Loucy (cell line): ENCODE data around the gene ADTRP.

Source experiments
- H2AFZ ChIP-seq: fragments of 200-600 bp; sonication (generic); 2 replicates; pipeline ENCODE4 v1.6.0; 2016; ENCODE audit warnings: antibody characterized with exemption, mild to moderate bottlenecking, low read length, moderate library complexity
- H3F3A ChIP-seq: fragments of 200-600 bp; 2 replicates; pipeline ENCODE4 v1.6.0; 2016; ENCODE audit warnings: antibody characterized with exemption, low read depth, mild to moderate bottlenecking
- H3K27me3 ChIP-seq: fragments of 200-600 bp; sonication (generic); 2 replicates; pipeline ENCODE4 v1.6.1; 2014; ENCODE audit warnings: low read length, mild to moderate bottlenecking; ENCODE audit not compliant: insufficient read depth, poor library complexity, severe bottlenecking
- H3K36me3 ChIP-seq: fragments of 200-600 bp; sonication (generic); 2 replicates; pipeline ENCODE4 v1.6.1; 2016; ENCODE audit warnings: low read length; ENCODE audit not compliant: insufficient read depth
- H3K4me1 ChIP-seq: fragments of 200-600 bp; sonication (generic); 2 replicates; pipeline ENCODE4 v1.5.1; 2014; ENCODE audit warnings: low read length, mild to moderate bottlenecking; ENCODE audit not compliant: insufficient read depth, poor library complexity, severe bottlenecking
- H3K4me2 ChIP-seq: fragments of 200-600 bp; sonication (generic); 2 replicates; pipeline ENCODE4 v1.6.0; 2014; ENCODE audit warnings: antibody characterized with exemption, low read length, low read depth, mild to moderate bottlenecking; ENCODE audit not compliant: poor library complexity, severe bottlenecking
- H3K4me3 ChIP-seq: fragments of 200-600 bp; sonication (generic); 2 replicates; pipeline ENCODE4 v1.5.1; 2014; ENCODE audit warnings: low read length, mild to moderate bottlenecking, mixed read lengths; ENCODE audit not compliant: poor library complexity, severe bottlenecking
- H3K79me2 ChIP-seq: fragments of 200-600 bp; sonication (generic); 2 replicates; pipeline ENCODE4 v1.6.1; 2014; ENCODE audit warnings: low read length; ENCODE audit not compliant: insufficient read depth
- H3K9ac ChIP-seq: fragments of 200-600 bp; sonication (generic); 2 replicates; pipeline ENCODE4 v1.6.0; 2014; ENCODE audit warnings: mild to moderate bottlenecking, low read depth, low read length, moderate library complexity; ENCODE audit not compliant: poor library complexity, severe bottlenecking
- H3K9me2 ChIP-seq: fragments of 200-600 bp; sonication (generic); replicated peaks from 2 replicates; pipeline ENCODE4 v1.6.1; 2016; ENCODE audit warnings: low read depth, low read length, mixed read lengths
- H3K9me3 ChIP-seq: fragments of 200-600 bp; sonication (generic); 2 replicates; pipeline ENCODE4 v1.6.1; 2014; ENCODE audit warnings: mild to moderate bottlenecking, antibody characterized with exemption, low read length, low read depth; ENCODE audit not compliant: insufficient read depth
- H4K20me1 ChIP-seq: fragments of 200-600 bp; sonication (generic); 2 replicates; pipeline ENCODE4 v1.6.0; 2014; ENCODE audit warnings: antibody characterized with exemption, low read length, mild to moderate bottlenecking; ENCODE audit not compliant: insufficient read depth, poor library complexity, severe bottlenecking
- CTCF ChIP-seq: fragments of 200-600 bp; sonication (generic); conservative IDR thresholded peaks from 2 replicates; pipeline ENCODE4 v1.5.1; 2014; ENCODE audit warnings: mild to moderate bottlenecking, antibody characterized with exemption, low read length
- EZH2phosphoT487 ChIP-seq: fragments of 200-600 bp; IDR thresholded peaks from 2 replicates; pipeline ENCODE4 v1.6.1; 2018; ENCODE audit warnings: antibody characterized with exemption, mild to moderate bottlenecking, moderate library complexity, borderline replicate concordance

ADTRP gene

GRCh38 chr6:11812439-11812838, 33.8 kb upstream of the ADTRP start:
- H3K9me3 ChIP-seq, result no peaks in the 10 kb centered on the region
- H3K4me2 ChIP-seq, result no peak overlapping the region

GRCh38 chr6:11811644-11812264, 33.2 kb upstream of the ADTRP start:
- no peaks in the 10 kb centered on the region for H3F3A ChIP-seq
- no peak overlapping the region for H3K9ac ChIP-seq
- H2AFZ ChIP-seq, result no peak overlapping the region
- no peak overlapping the region for H3K4me2 ChIP-seq
- H3K4me1 ChIP-seq, result no peaks in the 10 kb centered on the region
- no peaks in the 10 kb centered on the region for H3K79me2 ChIP-seq
- H3K27me3 ChIP-seq, result no peaks in the 10 kb centered on the region
- no peak overlapping the region for H3K4me3 ChIP-seq
- no peaks in the 10 kb centered on the region for H3K36me3 ChIP-seq
- H3K9me2 ChIP-seq, result no peaks in the 10 kb centered on the region
- TF ChIP-seq CTCF (no peak), EZH2phosphoT487 (no peak)
- no peaks in the 10 kb centered on the region for H4K20me1 ChIP-seq
- H3K9me3 ChIP-seq, result no peaks in the 10 kb centered on the region

More at GRCh38 chr6:11812439-11812838, 33.8 kb upstream of the ADTRP start:
- no peak for TF ChIP-seq CTCF
- no peak for TF ChIP-seq EZH2phosphoT487
- no peaks in the 10 kb centered on the region for H3K79me2 ChIP-seq
- H3K4me3 ChIP-seq, result no peak overlapping the region
- H3K36me3 ChIP-seq, result no peaks in the 10 kb centered on the region
- no peaks in the 10 kb centered on the region for H3K27me3 ChIP-seq
- no peaks in the 10 kb centered on the region for H3F3A ChIP-seq
- no peaks in the 10 kb centered on the region for H3K4me1 ChIP-seq
- H3K9ac ChIP-seq, result no peak overlapping the region
- H4K20me1 ChIP-seq, result no peaks in the 10 kb centered on the region
- no peaks in the 10 kb centered on the region for H3K9me2 ChIP-seq
- no peak overlapping the region for H2AFZ ChIP-seq

GRCh38 chr6:11810854-11811643, 32.4 kb upstream of the ADTRP start:
- Histone ChIP-seq H3K4me1 (no peaks in the 10 kb centered on the region), H3K4me2 (no peak overlapping the region), H3K27me3 (no peaks in the 10 kb centered on the region), H3K4me3 (no peak overlapping the region), H3K9ac (no peak overlapping the region), H2AFZ (no peak overlapping the region), H3K9me2 (no peaks in the 10 kb centered on the region), H3K36me3 (no peaks in the 10 kb centered on the region), H3F3A (no peaks in the 10 kb centered on the region), H3K9me3 (no peaks in the 10 kb centered on the region), H4K20me1 (no peaks in the 10 kb centered on the region), H3K79me2 (no peaks in the 10 kb centered on the region)
- no peak for TF ChIP-seq CTCF
- TF ChIP-seq EZH2phosphoT487, result no peak
